ENCODE measurements around the gene TRA2A.

The TRA2A gene

GRCh38 chr7:23468526-23469149 is 63.1 kb downstream of the TRA2A start:
- TF ChIP-seq REST (IDR thresholded peaks at IDR 0.05; ENCODE audit: insufficient read depth in 1 of 2, low read depth in 2 of 2, low read length in 2 of 2) (no peak), SIN3A (IDR thresholded peaks at IDR 0.05; ENCODE audit: borderline replicate concordance, insufficient read depth, low read length) (no peak), TAF1 (IDR thresholded peaks at IDR 0.05; ENCODE audit: borderline replicate concordance, insufficient read depth, low read length) (no peak), POLR2AphosphoS5 (IDR thresholded peaks at IDR 0.05; ENCODE audit: low read depth, low read length) (no peak), FOXP2 (optimal IDR thresholded peaks at IDR 0.05; ENCODE audit: borderline replicate concordance, extremely low read depth, extremely low read length, insufficient read depth) (no peak)

GRCh38 chr7:23467806-23468525 is 63.8 kb downstream of the TRA2A start:
- no peak for TF ChIP-seq REST (IDR thresholded peaks at IDR 0.05; ENCODE audit: insufficient read depth in 1 of 2, low read depth in 2 of 2, low read length in 2 of 2)
- TF ChIP-seq SIN3A (IDR thresholded peaks at IDR 0.05; ENCODE audit: borderline replicate concordance, insufficient read depth, low read length): peak; percentile 15; the same call in 1 of the 2 replicates

GRCh38 chr7:23467291-23467805 is 64.4 kb downstream of the TRA2A start:
- no peak for TF ChIP-seq POLR2AphosphoS5 (IDR thresholded peaks at IDR 0.05; ENCODE audit: low read depth, low read length)
- no peak for TF ChIP-seq FOXP2 (optimal IDR thresholded peaks at IDR 0.05; ENCODE audit: borderline replicate concordance, extremely low read depth, extremely low read length, insufficient read depth)
- TF ChIP-seq TAF1 (IDR thresholded peaks at IDR 0.05; ENCODE audit: borderline replicate concordance, insufficient read depth, low read length): no peak
- TF ChIP-seq SIN3A (IDR thresholded peaks at IDR 0.05; ENCODE audit: borderline replicate concordance, insufficient read depth, low read length): no peak
- no peak for TF ChIP-seq REST (IDR thresholded peaks at IDR 0.05; ENCODE audit: insufficient read depth in 1 of 2, low read depth in 2 of 2, low read length in 2 of 2)

- no peak for TF ChIP-seq REST (IDR thresholded peaks at IDR 0.05; ENCODE audit: insufficient read depth in 1 of 2, low read depth in 2 of 2, low read length in 2 of 2)
- no peak for TF ChIP-seq SIN3A (IDR thresholded peaks at IDR 0.05; ENCODE audit: borderline replicate concordance, insufficient read depth, low read length)
- TF ChIP-seq FOXP2 (optimal IDR thresholded peaks at IDR 0.05; ENCODE audit: borderline replicate concordance, extremely low read depth, extremely low read length, insufficient read depth): no peak
- no peak for TF ChIP-seq TAF1 (IDR thresholded peaks at IDR 0.05; ENCODE audit: borderline replicate concordance, insufficient read depth, low read length)
- TF ChIP-seq POLR2AphosphoS5 (IDR thresholded peaks at IDR 0.05; ENCODE audit: low read depth, low read length): no peak
Measured at GRCh38 chr7:23462846-23463245, 68.9 kb downstream of the TRA2A start.

All from PFSK-1 (cell line).